Urinary bladder (tissue), 4 donors: ENCODE data around the gene ABCB7. TPM values are rescaled to one million over a fixed set of nuclear protein-coding genes. Genes with fewer than 3 reads are reported as not detected.
"Not testable (repeated sequence)": the region's sequence is repeated elsewhere in the genome, so short reads cannot be mapped to it uniquely, and the experiment has no call there.

ENCODE experiments used
- DNase-seq: peaks from one replicate; pipeline ENCODE4 v3.0.0-alpha.2; 2015; ENCODE audit errors: extremely low spot score
- H3K27ac ChIP-seq: one replicate; pipeline ENCODE4 v1.5.1; 2013; ENCODE audit warnings: low read depth, mild to moderate bottlenecking, moderate library complexity
- H3K36me3 ChIP-seq: one replicate; pipeline ENCODE4 v1.6.1; 2013; ENCODE audit warnings: mild to moderate bottlenecking, moderate library complexity; ENCODE audit not compliant: insufficient read depth
- H3K4me1 ChIP-seq: one replicate; pipeline ENCODE4 v1.6.1; 2013; ENCODE audit warnings: mild to moderate bottlenecking, moderate library complexity; ENCODE audit not compliant: insufficient read depth
- H3K4me3 ChIP-seq: one replicate; pipeline ENCODE4 v1.5.1; 2013; ENCODE audit warnings: low read depth, low read length
- WGBS: extraction: QIAGEN DNeasy Blood & Tissue Kit; methylation state at CpG from one replicate; pipeline ENCODE4 v1.1.7; 2013; 5-methylcytosine and 5-hydroxymethylcytosine counted together
- polyA plus RNA-seq: library from polyadenylated mRNA; stranded (reverse); fragments of 200-250 nt; gene quantifications from one replicate; pipeline ENCODE4 v1.2.3, GENCODE V29; 2013
- total RNA-seq: library from RNA; depleted of rRNA; stranded (reverse); fragments of >200 nt; gene quantifications from one replicate; pipeline ENCODE4 v1.2.3, GENCODE V29; 2014
- donor health status: healthy with polysubstance abuse.
- donor health status: healthy.

Gene ABCB7
- total and polyA plus RNA-seq, 2 donors = 17.0 to 26.4 TPM

DNA sequence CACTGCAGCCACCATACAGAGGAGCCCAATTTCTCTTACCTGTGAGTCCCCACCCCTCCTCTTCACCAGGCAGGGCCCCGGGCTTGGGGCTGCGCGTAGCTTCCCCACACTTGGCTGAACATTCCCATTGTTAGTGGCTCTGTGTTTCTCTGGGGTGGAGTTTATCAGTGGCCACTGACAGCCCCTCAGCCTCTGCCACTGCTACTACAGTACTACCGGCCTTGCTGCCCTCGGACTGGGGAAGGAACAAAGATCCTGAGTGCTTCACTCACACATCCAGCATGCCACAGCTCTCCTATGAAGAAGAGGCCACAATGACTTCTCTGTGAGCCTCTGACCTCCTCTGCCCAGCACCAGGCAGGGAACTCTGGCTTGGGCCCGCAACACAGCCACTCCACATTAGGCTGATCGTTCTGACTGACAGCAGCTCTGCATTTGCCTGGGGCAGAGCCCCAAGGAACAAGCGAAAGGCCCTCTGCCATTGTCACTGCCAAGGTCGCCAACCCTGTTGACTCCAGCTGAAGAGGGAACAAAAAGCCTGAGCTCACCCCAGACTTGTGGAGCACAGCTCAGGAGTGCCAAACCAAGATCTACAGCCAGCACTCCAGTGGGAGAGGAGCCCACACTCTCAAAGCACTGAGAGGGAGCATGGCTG, 24.0 kb downstream of the ABCB7 start:
- DNase-seq = no peak
- 91% methylated on average over 9 of the region's 9 CpGs for WGBS
- Histone ChIP-seq H3K36me3 (no peaks in the 10 kb centered on the region), H3K4me1 (no peaks in the 10 kb centered on the region), H3K27ac (no peak overlapping the region), H3K4me3 (no peak overlapping the region)

- not testable (repeated sequence) for DNase-seq, H3K4me3 ChIP-seq, H3K36me3 ChIP-seq, H3K27ac ChIP-seq, H3K4me1 ChIP-seq
- WGBS = over 99% methylated on average over 4 of the region's 4 CpGs
Measured at GRCh38 chrX:75129069-75129468, 27.0 kb downstream of the ABCB7 start.

- no peak for DNase-seq
- H3K4me1 ChIP-seq = no peaks in the 10 kb centered on the region
- H3K36me3 ChIP-seq = no peaks in the 10 kb centered on the region
- WGBS = 41% methylated on average over 2 of the region's 2 CpGs
- no peak overlapping the region for H3K4me3 ChIP-seq
- no peak overlapping the region for H3K27ac ChIP-seq
Measured at GRCh38 chrX:75118296-75118695, 37.8 kb downstream of the ABCB7 start.

DNA sequence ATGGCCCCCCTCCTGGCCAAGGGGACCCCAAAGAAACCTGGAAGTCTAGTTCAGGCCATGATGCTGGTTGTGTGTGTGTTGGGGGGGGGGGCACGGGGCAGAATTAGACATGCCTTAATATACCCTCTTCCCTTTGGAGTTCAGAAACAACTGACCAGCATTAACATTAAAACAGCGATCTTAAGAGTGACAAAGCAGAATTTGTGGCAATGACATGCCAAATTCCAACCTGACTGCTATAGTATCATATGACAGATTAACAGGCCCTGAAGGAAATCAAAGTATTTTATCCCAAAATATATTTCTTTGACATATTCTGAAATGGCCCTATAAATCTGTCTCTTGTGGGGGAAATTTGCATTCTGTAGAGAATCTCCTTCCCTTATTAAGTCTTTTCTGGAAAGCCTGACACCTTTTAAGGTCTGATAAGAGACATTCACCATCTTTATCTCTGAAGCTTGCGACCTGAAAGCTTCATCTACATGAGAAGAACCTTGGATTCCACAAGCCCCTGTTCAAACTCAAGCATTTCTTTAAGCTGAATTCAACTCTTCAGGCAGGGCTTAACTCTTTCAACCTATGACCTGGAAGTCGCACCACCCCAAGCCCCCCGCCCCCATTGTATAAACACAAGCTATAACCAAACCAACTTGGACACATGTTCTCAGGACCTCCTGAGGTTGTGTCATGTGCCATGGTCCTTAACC, 40.2 kb downstream of the ABCB7 start:
- no peak overlapping the region for H3K27ac ChIP-seq
- no peaks in the 10 kb centered on the region for H3K4me1 ChIP-seq
- H3K4me3 ChIP-seq = no peak overlapping the region
- H3K36me3 ChIP-seq = no peaks in the 10 kb centered on the region
- no peak for DNase-seq
- 76% methylated on average over 5 of the region's 5 CpGs for WGBS

- Histone ChIP-seq H3K36me3 (no peaks in the 10 kb centered on the region), H3K4me1 (no peaks in the 10 kb centered on the region), H3K27ac (no peak overlapping the region), H3K4me3 (no peak overlapping the region)
- DNase-seq = no peak
- 93% methylated on average over 3 of the region's 3 CpGs for WGBS
Measured at GRCh38 chrX:75114638-75115037, 41.4 kb downstream of the ABCB7 start.

DNA sequence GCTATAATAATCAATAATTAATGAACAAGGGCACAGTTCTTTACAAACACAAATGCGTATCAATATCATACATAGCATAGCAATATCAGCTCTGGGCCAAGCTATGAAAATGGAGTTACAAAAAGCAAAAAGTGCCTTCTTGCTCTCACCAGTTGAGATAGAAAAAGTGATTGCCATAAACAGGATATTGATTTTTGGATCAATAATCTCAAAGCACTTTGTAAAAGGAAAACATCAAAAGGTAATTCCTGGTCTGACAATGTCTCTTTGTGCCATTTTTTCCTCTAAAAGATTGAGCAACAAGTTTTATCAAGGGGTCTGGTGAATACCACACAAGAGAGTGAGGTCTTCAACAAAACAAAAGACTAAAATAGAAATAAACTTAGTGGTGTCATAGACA, 42.4 kb downstream of the ABCB7 start:
- DNase-seq = no peak
- no peaks in the 10 kb centered on the region for H3K36me3 ChIP-seq
- no peak overlapping the region for H3K27ac ChIP-seq
- no peaks in the 10 kb centered on the region for H3K4me1 ChIP-seq
- 100% methylated on average over 1 of the region's 1 CpG for WGBS
- H3K4me3 ChIP-seq = no peak overlapping the region

DNA sequence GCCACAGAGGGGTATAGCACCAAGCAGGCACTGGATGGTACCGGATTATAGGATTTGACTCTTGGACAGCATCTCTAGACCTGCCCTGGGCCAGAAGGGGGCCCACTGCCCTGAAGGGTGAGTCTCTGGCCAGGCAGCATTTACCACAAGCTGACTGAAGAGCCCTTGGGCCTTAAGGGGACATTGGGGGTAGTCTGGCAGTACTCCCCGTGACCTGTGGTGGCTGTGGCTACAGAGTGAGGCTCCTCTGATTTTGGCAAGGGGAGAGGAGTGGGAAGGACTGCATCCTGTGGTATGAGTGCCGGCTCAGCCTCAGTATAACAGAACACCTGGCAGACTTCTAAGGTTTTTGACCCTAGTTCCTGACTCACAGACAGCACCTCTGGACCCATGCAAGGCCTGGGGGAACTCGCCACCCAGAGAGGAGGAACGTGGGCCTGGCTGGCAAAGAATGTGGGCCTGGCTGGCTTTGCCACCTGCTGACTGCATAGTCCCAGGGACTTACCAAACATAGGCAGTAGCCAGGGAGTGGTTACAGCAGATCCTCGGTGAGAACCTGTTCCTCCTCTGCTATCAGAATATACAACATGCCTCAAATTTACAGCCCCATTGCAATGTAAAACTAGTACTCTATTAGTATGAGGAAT, 48.1 kb downstream of the ABCB7 start:
- no peak for DNase-seq
- WGBS = 90% methylated on average over 6 of the region's 6 CpGs
- H3K4me1 ChIP-seq = no peaks in the 10 kb centered on the region
- no peak overlapping the region for H3K4me3 ChIP-seq
- no peak overlapping the region for H3K27ac ChIP-seq
- peaks cover 4% of the 10 kb centered on the region for H3K36me3 ChIP-seq

DNA sequence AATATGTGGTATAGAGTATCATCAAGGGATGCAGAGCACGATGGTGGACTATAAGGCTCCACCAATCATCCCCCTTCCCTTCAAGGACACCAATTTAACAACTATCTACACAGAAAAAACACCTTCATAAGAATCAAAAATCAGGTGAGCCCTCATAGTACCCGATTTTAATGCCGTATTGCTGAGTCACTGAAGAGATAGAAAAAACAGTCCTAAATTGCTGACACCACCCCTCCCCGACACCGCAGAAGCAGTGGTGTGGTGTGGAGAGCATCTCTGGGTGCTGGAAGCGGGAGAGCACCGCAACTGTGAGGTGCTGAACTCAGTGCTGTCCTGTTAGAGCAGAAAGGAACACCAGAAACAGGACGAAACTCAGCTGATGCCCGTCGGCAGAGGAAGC, 49.3 kb downstream of the ABCB7 start:
- 91% methylated on average over 10 of the region's 10 CpGs for WGBS
- no peak for DNase-seq

GRCh38 chrX:75096331-75096730, 59.8 kb downstream of the ABCB7 start:
- no peaks in the 10 kb centered on the region for H3K4me1 ChIP-seq
- WGBS = 88% methylated on average over 1 of the region's 1 CpG
- H3K4me3 ChIP-seq = no peak overlapping the region
- no peak for DNase-seq
- no peak overlapping the region for H3K27ac ChIP-seq
- H3K36me3 ChIP-seq = no peaks in the 10 kb centered on the region

More for the DNA sequence above, 49.3 kb downstream of the ABCB7 start:
- H3K4me3 ChIP-seq = no peak overlapping the region
- H3K4me1 ChIP-seq = no peaks in the 10 kb centered on the region
- peaks cover 4% of the 10 kb centered on the region for H3K36me3 ChIP-seq
- H3K27ac ChIP-seq = no peak overlapping the region

DNA sequence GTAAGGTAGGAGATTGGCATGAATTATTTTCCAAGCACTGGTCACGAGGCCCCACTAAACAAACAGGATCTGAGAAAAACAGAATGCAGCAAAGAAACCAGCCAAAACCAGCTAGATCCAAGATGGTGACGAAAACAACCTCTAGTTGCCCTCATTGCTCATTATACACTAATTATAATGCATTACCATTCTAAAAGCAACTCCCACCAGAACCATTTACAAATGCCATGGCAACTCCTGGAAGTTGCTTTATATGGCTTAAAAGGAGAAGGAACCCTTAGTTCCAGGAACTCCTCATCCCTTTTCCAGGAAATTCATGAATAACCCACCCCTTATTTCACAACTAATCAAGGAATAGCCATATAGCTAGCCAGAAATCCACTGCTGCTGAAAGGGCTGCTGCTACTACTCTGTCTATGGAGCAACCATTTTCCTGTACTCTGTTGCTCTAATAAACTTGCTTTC, 69.3 kb downstream of the ABCB7 start:
- H3K27ac ChIP-seq = no peak overlapping the region
- H3K4me1 ChIP-seq = no peaks in the 10 kb centered on the region
- no peak overlapping the region for H3K4me3 ChIP-seq
- H3K36me3 ChIP-seq = no peaks in the 10 kb centered on the region
- 80% methylated on average over 2 of the region's 2 CpGs for WGBS
- DNase-seq = no peak

DNA sequence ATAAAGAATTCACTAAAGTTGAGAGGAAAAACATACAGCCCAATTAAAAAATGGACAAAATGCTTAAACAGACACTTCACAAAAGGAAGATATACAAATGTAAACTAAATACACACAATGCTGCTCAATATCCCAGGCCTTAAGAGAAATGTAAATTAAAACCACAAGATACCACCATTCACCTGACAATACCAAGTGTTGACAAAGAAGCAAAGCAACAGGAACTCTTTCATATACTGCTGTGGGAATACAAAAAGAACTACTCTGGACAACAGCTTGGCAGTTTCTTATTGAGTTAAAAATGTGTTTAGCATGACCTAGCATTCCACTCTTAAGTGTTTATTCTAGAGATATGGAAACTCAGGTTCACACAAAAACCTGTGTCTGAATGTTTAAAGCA, 71.3 kb downstream of the ABCB7 start:
- H3K4me3 ChIP-seq = no peak overlapping the region
- H3K4me1 ChIP-seq = no peaks in the 10 kb centered on the region
- DNase-seq = no peak
- no peaks in the 10 kb centered on the region for H3K36me3 ChIP-seq
- no peak overlapping the region for H3K27ac ChIP-seq

GRCh38 chrX:75076429-75076828, 79.7 kb downstream of the ABCB7 start:
- WGBS = 86% methylated on average over 1 of the region's 1 CpG
- Histone ChIP-seq H3K36me3 (no peaks in the 10 kb centered on the region), H3K4me1 (no peaks in the 10 kb centered on the region), H3K27ac (no peak overlapping the region), H3K4me3 (no peak overlapping the region)
- DNase-seq = no peak

DNA sequence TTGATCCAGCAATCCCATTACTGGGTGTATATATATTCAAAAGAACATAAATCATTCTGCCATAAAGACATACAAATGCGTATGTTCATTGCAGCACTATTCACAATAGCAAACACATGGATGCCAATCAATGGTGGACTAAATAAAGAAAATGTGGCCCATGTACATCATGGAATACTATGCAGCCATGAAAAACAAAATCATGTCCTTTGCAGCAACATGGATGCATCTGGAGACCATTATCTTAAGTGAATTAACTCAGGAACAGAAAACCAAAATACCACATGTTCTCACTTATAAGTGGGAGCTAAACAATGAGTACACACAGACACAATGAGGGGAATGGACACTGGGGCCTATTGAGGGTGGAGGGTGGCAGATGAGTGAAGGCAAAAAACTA, 81.6 kb downstream of the ABCB7 start:
- no peak overlapping the region for H3K4me3 ChIP-seq
- no peaks in the 10 kb centered on the region for H3K4me1 ChIP-seq
- no peaks in the 10 kb centered on the region for H3K36me3 ChIP-seq
- WGBS = 100% methylated on average over 1 of the region's 1 CpG
- no peak for DNase-seq
- H3K27ac ChIP-seq = no peak overlapping the region

DNA sequence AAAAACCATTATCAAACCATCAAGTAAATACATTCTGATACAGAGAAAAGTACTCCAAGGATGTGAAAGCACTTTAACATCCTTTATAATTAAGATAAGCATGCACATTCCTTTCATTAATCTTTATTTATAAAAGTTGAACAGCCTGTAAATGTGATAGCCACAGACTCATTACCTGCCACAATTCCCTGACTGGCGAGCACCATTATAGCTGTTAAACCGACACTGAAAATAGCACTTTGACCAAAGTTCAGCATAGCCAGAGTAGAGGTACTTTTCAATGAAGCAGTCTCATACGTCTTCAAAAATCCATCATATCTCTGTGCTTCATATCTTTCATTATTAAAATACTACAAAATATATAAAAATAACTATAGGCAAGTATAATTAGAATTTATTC, 84.7 kb downstream of the ABCB7 start:
- DNase-seq = no peak
- Histone ChIP-seq H3K4me3 (no peak overlapping the region), H3K27ac (no peak overlapping the region), H3K4me1 (no peaks in the 10 kb centered on the region), H3K36me3 (no peaks in the 10 kb centered on the region)
- WGBS = 71% methylated on average over 3 of the region's 3 CpGs
